HEK293 (cell line): ENCODE results near the gene RPS6KA1.

Source experiments
- BCL11A ChIP-seq: fragments of 450-650 bp; formaldehyde crosslinking; IDR thresholded peaks from 2 replicates; pipeline ENCODE4 v1.5.1; 2016; ENCODE audit warnings: low read depth, missing biosample characterization, missing genetic modification characterization
- SETDB1 ChIP-seq: IDR thresholded peaks from one replicate; pipeline ENCODE4 v1.6.1; 2017; ENCODE audit warnings: mild to moderate bottlenecking, low read length, moderate library complexity, mixed read lengths; ENCODE audit not compliant: insufficient read length
- TCF7L2 ChIP-seq: IDR thresholded peaks from 2 replicates; pipeline ENCODE4 v1.6.1; 2011; ENCODE audit warnings: low read depth, mild to moderate bottlenecking, inconsistent platforms, low read length, moderate library complexity, borderline replicate concordance
- ZNF138 ChIP-seq: fragments of 450-650 bp; formaldehyde crosslinking; IDR thresholded peaks from 2 replicates; pipeline ENCODE4 v1.5.1; 2016; ENCODE audit warnings: missing biosample characterization, missing genetic modification characterization, borderline replicate concordance
- ZNF146 ChIP-seq: fragments of 450-650 bp; formaldehyde crosslinking; IDR thresholded peaks from 2 replicates; pipeline ENCODE4 v1.5.1; 2016; ENCODE audit warnings: missing biosample characterization, missing genetic modification characterization
- ZNF221 ChIP-seq: fragments of 450-650 bp; formaldehyde crosslinking; IDR thresholded peaks from 2 replicates; pipeline ENCODE4 v1.5.1; 2017; ENCODE audit warnings: missing biosample characterization, missing genetic modification characterization, borderline replicate concordance
- ZNF621 ChIP-seq: fragments of 450-650 bp; formaldehyde crosslinking; IDR thresholded peaks from 2 replicates; pipeline ENCODE4 v1.5.1; 2017; ENCODE audit warnings: missing biosample characterization, missing genetic modification characterization
- ZNF660 ChIP-seq: fragments of 450-650 bp; IDR thresholded peaks from 2 replicates; pipeline ENCODE4 v1.5.1; 2018; ENCODE audit warnings: missing biosample characterization, mild to moderate bottlenecking, missing genetic modification characterization
- TF ChIP-seq, protein P1 (sequence below): fragments of 450-650 bp; formaldehyde crosslinking; IDR thresholded peaks from 2 replicates; pipeline ENCODE4 v1.5.1; 2016; ENCODE audit warnings: missing biosample characterization, missing genetic modification characterization
- TF ChIP-seq, protein P2 (sequence below): fragments of 450-650 bp; formaldehyde crosslinking; IDR thresholded peaks from 2 replicates; pipeline ENCODE4 v1.5.1; 2016; ENCODE audit warnings: missing biosample characterization, missing genetic modification characterization
- TF ChIP-seq, protein P3 (sequence below): fragments of 450-650 bp; formaldehyde crosslinking; IDR thresholded peaks from 2 replicates; pipeline ENCODE4 v1.5.1; 2016; ENCODE audit warnings: missing biosample characterization, missing genetic modification characterization
- TF ChIP-seq, protein P4 (sequence below): fragments of 450-650 bp; formaldehyde crosslinking; IDR thresholded peaks from 2 replicates; pipeline ENCODE4 v1.5.1; 2016; ENCODE audit warnings: missing biosample characterization, missing genetic modification characterization, low read depth

DNA sequence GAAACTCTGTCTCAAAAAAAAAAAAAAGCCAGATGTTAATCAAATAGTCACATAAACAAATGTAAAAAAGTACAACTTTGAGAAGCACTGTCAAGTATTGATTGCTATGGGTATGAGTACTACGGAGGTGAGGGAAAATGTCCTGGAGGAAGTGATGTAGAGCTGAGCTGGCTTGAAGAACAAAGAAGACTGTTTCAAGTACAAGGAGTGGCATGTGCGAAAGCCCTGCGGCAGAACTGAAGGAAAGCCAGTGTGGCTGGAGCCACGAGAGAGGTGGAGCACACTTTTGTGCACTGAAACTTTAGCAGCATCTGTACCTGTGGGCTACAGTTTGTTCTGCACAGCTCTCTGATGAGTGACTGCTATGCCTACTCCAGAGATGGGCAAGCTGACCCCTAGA is 5.4 kb upstream of the RPS6KA1 start:
- TF ChIP-seq ZNF660 (tag by site-specific recombination) = no peak
- no peak for TF ChIP-seq ZNF138
- no peak for TF ChIP-seq BCL11A
- no peak for TF ChIP-seq TCF7L2
- TF ChIP-seq, protein P1, sequence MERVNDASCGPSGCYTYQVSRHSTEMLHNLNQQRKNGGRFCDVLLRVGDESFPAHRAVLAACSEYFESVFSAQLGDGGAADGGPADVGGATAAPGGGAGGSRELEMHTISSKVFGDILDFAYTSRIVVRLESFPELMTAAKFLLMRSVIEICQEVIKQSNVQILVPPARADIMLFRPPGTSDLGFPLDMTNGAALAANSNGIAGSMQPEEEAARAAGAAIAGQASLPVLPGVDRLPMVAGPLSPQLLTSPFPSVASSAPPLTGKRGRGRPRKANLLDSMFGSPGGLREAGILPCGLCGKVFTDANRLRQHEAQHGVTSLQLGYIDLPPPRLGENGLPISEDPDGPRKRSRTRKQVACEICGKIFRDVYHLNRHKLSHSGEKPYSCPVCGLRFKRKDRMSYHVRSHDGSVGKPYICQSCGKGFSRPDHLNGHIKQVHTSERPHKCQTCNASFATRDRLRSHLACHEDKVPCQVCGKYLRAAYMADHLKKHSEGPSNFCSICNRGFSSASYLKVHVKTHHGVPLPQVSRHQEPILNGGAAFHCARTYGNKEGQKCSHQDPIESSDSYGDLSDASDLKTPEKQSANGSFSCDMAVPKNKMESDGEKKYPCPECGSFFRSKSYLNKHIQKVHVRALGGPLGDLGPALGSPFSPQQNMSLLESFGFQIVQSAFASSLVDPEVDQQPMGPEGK (tag by site-specific recombination) = no peak
- TF ChIP-seq, protein P2, sequence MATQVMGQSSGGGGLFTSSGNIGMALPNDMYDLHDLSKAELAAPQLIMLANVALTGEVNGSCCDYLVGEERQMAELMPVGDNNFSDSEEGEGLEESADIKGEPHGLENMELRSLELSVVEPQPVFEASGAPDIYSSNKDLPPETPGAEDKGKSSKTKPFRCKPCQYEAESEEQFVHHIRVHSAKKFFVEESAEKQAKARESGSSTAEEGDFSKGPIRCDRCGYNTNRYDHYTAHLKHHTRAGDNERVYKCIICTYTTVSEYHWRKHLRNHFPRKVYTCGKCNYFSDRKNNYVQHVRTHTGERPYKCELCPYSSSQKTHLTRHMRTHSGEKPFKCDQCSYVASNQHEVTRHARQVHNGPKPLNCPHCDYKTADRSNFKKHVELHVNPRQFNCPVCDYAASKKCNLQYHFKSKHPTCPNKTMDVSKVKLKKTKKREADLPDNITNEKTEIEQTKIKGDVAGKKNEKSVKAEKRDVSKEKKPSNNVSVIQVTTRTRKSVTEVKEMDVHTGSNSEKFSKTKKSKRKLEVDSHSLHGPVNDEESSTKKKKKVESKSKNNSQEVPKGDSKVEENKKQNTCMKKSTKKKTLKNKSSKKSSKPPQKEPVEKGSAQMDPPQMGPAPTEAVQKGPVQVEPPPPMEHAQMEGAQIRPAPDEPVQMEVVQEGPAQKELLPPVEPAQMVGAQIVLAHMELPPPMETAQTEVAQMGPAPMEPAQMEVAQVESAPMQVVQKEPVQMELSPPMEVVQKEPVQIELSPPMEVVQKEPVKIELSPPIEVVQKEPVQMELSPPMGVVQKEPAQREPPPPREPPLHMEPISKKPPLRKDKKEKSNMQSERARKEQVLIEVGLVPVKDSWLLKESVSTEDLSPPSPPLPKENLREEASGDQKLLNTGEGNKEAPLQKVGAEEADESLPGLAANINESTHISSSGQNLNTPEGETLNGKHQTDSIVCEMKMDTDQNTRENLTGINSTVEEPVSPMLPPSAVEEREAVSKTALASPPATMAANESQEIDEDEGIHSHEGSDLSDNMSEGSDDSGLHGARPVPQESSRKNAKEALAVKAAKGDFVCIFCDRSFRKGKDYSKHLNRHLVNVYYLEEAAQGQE = no peak
- TF ChIP-seq, protein P3, sequence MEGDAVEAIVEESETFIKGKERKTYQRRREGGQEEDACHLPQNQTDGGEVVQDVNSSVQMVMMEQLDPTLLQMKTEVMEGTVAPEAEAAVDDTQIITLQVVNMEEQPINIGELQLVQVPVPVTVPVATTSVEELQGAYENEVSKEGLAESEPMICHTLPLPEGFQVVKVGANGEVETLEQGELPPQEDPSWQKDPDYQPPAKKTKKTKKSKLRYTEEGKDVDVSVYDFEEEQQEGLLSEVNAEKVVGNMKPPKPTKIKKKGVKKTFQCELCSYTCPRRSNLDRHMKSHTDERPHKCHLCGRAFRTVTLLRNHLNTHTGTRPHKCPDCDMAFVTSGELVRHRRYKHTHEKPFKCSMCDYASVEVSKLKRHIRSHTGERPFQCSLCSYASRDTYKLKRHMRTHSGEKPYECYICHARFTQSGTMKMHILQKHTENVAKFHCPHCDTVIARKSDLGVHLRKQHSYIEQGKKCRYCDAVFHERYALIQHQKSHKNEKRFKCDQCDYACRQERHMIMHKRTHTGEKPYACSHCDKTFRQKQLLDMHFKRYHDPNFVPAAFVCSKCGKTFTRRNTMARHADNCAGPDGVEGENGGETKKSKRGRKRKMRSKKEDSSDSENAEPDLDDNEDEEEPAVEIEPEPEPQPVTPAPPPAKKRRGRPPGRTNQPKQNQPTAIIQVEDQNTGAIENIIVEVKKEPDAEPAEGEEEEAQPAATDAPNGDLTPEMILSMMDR (tag by site-specific recombination) = no peak
- no peak for TF ChIP-seq ZNF146
- TF ChIP-seq, protein P4, sequence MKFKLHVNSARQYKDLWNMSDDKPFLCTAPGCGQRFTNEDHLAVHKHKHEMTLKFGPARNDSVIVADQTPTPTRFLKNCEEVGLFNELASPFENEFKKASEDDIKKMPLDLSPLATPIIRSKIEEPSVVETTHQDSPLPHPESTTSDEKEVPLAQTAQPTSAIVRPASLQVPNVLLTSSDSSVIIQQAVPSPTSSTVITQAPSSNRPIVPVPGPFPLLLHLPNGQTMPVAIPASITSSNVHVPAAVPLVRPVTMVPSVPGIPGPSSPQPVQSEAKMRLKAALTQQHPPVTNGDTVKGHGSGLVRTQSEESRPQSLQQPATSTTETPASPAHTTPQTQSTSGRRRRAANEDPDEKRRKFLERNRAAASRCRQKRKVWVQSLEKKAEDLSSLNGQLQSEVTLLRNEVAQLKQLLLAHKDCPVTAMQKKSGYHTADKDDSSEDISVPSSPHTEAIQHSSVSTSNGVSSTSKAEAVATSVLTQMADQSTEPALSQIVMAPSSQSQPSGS = no peak
- TF ChIP-seq SETDB1 = no peak
- no peak for TF ChIP-seq ZNF221
- no peak for TF ChIP-seq ZNF621 (tag by site-specific recombination)
